CMK (cell line): ENCODE measurements around the gene AMMECR1.
"Not testable (repeated sequence)": the region's sequence is repeated elsewhere in the genome, so short reads cannot be mapped to it uniquely, and the experiment has no call there.

Experiments
- DNase-seq: peaks from one replicate; pipeline ENCODE4 v3.0.0-alpha.2; 2010; ENCODE audit warnings: low read depth

The AMMECR1 gene

GRCh38 chrX:110317820-110318663 is at the start of gene AMMECR1:
TSS of gene AMMECR1 (minus strand) at chrX:110318085. CDS start at chrX:110318071, 14 bp downstream.
- DNase-seq = peak; percentile 52

DNA sequence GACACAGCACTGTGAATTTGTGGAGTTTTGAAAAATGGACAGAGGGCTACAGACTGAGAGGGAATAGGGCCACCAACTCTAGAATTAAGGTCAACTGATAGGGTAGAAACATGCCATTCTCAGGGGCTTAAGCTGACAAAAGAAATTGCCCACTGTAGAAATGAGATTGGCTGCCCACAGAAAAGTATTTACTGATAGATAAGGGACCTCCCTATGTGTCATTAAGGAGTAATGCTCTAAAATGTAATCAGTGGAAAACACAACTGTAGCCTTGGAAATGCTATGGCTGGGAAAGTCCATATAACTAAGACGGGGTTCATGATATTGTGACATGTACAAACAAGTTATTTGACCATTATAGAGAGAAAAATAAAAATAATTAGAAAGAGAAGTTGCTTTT is 45.4 kb upstream of the AMMECR1 start:
- DNase-seq = peak; percentile 49

DNA sequence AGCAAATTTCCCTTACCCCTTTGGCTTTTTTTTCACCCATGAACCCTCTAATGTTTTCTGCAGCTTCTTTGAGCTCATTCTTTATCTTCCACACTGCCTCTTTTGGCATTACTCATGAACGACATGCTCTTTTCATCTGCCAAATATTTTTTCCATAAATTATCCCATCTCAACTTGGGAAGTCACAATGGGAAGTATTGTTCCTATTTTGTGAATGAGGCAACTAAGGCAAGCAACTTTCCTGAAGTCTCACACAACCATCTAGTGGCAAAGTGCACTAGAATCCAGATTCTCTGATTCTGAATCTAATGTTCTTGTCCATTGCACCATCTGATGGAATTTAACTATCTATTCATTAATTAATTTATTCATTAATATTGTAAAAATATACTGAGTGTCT is 41.4 kb upstream of the AMMECR1 start:
- DNase-seq = no peak

DNA sequence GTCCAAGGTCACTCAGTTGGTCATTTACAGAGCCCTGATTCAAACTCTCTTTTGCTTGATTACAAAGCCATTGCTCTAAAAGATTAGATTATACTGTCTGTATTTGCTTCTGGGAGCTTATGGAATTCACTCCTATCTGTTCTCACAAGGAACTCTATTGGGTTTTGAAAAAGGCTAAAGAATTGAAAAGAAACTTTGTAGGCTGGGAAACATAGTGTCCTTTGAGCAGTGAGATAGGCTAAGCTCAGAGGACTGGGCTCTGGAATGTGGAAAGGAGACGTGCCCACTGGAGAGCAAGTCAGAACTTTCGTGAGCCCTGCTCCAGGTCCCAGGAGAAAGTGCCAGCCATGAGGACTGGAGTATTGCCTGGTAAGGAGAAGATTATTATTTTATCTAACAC is 40.7 kb upstream of the AMMECR1 start, which contains the start of gene RTL9:
Gene RTL9 (plus strand): TSS at position 301 of the 400 bp plus-strand sequence. CDS start 91,770 bp downstream, outside the sequence.
- DNase-seq = no peak

DNA sequence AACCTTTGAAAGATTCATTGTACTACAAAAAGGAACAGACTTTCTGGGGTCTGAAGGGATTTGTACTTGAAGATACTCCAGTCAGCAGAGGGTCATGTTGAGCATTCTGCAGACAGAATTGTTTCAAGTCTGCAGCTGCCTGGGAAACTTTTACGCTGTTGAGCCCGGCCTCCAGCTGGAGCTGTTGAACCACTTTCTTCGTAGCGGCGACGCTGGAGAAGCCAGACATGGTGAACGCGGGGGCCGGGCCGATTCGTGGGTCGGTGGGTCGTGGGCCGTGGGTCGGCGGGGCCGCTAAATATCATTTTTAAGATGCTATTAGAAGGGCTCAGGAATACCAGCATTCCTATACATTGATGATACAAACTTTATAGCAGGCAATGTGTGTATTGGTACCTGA is 28.8 kb upstream of the AMMECR1 start:
- no peak for DNase-seq

DNA sequence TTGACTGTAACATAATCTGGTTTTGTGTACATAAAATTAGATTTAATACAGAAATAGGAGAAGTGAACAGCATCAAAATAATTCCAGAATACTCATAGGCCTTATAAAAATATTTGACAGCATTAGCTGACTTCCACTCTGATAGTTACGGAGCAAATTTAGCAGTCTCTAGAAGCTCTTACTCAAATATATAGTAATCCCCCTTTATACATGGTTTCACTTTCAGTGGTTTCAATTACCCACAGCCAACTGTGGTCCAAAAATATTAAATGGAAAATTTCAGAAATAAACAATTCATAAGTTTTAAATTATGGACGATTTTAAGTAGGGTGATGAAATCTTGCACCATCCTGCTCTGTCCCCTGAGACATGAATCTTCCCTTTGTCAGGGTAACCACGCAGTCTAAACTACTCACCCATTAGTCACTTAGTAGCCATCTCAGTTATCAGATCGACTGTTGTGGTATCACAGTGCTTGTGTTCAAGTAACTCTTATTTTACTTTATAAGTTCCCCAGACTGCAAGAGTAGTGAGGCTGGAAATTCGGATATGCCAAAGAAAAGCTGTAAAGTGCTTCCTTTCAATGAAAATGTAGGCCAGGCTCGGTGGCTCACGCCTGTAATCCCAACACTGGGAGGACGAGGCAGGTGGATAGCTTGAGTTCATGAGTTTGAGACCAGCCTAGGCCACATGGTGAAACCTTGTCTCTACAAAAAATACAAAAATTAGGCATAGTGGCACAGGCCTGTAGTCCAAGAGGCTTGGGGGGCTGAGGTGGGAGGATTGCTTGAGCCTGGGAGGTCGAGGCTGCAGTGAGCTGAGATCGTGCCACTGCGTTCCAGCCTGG is 23.5 kb upstream of the AMMECR1 start:
- no peak for DNase-seq

- DNase-seq = no peak
Measured at GRCh38 chrX:110338935-110339334, 21.1 kb upstream of the AMMECR1 start.

DNA sequence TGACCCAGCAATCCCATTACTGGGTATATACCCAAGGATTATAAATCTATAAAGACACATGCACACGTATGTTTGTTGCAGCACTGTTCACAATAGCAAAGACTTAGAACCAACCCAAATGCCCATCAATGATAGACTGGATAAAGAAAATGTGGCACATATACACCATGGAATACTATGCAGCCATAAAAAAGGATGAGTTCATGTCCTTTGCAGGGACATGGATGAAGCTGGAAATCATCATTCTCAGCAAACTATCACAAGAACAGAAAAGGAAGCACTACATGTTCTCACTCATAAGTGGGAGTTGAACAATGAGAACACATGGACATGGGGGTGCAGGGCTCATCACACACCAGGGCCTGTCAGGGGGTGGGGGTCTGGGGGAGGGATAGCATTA is 15.6 kb upstream of the AMMECR1 start:
- DNase-seq = not testable (repeated sequence)

GRCh38 chrX:110331444-110332030 is 13.7 kb upstream of the AMMECR1 start:
- no peak for DNase-seq

- DNase-seq = not testable (repeated sequence)
Measured at GRCh38 chrX:110328613-110329012, 10.7 kb upstream of the AMMECR1 start.

- DNase-seq = no peak
Measured at GRCh38 chrX:110327336-110327735, 9.5 kb upstream of the AMMECR1 start.

DNA sequence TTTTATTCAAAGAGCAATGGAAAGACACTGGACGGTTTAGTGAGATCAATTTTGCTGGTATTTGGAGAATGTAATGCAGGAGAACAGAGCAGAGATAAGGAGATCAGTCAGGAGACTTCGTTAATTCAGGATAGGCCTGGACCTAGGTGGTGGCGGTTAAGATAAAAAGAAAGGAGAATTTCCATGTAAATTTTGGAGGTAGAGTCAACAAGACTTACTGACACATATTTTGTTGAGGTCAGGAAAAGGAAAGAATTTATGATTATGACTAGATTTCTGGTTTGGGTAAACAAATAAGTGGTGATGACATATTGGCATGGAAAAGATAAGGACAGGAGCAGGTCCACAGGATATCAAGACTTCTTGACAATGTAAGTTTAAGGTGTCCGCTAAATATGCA is 8.8 kb upstream of the AMMECR1 start:
- DNase-seq = no peak

DNA sequence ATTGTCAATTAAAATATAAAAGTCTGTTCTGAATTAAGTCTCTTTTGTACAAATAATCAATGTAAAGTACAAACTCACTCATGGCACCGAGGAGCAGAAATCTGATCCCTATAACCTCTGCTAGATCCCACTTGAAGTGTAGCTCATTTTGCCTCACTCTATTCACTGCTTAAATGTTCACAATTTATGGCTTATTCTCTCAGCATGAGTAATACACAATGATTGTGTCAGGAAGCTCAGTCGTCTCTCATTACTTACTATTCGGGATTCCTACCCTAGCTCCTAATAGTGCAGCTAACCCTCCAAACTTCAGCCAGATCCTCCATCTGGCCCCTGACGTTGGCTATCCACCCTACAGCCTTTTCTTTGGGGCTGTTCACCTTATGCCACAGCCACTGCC is 4.7 kb upstream of the AMMECR1 start:
- DNase-seq = no peak

DNA sequence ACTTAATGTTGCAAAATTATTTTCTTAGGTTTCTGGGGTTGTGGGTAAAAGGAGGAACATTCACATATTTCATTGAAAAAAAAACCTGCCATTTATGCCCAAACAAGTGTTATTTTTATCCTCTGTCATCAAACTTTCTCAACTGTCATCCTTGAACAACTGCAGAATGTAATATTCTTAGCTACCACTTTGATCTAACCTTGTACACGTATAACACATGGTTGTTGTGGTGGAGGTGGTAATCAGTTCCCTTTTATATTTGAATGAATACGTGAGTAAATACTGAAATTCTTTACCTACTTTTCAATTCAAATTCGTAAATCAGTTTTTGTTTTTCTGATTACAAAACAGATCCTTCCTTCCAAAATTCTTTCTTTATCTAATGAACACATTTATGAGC is 3.8 kb upstream of the AMMECR1 start:
- no peak for DNase-seq

DNA sequence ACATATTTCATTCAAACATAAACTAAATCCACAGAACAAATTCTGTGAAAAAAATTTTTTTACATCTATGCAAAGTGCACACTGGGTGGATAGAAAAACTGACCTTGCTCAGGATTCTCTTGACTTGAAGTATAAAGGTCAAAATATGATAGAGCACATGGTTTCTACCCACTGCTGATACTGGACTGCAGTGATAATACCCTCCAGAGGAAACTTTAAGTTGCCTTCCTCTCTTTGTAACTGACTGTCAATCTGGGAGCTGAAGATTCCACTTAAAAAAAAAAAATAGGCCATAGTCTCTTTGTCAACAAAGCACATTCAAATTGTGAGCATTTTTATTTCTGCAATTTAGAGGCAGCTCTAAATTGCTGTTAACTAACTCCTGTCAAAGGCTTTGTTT is 3.2 kb upstream of the AMMECR1 start:
- peak; percentile 35 for DNase-seq

- DNase-seq = no peak
Measured at GRCh38 chrX:110320381-110320987, 2.6 kb upstream of the AMMECR1 start.

DNA sequence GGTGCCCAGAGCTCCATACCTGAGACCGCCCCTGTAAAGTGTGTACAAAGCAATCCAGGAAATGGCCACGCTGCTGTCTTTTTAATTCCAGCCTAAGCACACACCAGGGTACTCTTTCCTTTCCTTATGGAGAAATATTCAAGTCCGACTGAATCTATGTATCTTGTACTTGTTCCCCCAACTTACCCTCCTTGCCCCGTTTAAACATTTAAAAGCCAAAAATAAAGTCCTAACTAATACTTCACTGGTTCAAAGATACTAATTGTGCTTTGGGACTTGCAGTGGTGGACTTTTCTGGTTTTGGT is 731 bp upstream of the AMMECR1 start:
- DNase-seq = no peak

- DNase-seq = no peak
Measured at GRCh38 chrX:110317061-110317819, 645 bp downstream of the AMMECR1 start.

GRCh38 chrX:110316351-110317060 is 1.4 kb downstream of the AMMECR1 start:
- no peak for DNase-seq

DNA sequence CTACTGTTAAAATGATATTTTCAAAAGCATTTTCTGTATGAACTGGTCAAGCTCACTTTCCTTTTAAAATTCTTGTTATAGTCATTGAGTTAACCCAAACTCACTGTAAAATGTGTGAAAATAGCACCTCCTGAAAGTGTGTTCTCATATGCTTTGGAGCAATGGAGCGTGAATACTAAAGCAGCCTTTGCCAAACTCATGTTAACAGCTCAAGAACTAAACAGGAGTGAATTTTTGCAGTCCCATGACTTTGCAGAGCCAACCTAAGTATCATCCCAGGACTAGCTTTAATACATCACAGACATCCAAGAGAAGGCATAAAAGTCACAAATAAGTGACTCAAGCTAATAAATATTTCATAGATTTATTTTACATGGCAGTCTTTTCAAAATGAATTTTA is 2.3 kb downstream of the AMMECR1 start:
- no peak for DNase-seq
